Esophagus squamous epithelium (tissue), 4 donors: Measurements from ENCODE around the gene LAMTOR4.

ENCODE experiments used
- POLR2A ChIP-seq, 4 donors: fragments of 450-650 bp; IDR thresholded peaks; one replicate each; pipeline ENCODE4 v1.6.1; 2017; ENCODE audit warnings: antibody characterized with exemption in 4 of 4, mild to moderate bottlenecking in 4 of 4, moderate library complexity in 3 of 4
- TF ChIP-seq, protein P1 (sequence below), 6 experiments: fragments of 450-650 bp in 4 of 6; fragments of 200-600 bp in 2 of 6; sonication (generic) in 2 of 6; IDR thresholded peaks; one replicate each; pipeline ENCODE4 v1.5.1; 2016 to 2019; ENCODE audit warnings: antibody characterized with exemption in 6 of 6, mild to moderate bottlenecking in 4 of 6, moderate library complexity in 4 of 6

DNA sequence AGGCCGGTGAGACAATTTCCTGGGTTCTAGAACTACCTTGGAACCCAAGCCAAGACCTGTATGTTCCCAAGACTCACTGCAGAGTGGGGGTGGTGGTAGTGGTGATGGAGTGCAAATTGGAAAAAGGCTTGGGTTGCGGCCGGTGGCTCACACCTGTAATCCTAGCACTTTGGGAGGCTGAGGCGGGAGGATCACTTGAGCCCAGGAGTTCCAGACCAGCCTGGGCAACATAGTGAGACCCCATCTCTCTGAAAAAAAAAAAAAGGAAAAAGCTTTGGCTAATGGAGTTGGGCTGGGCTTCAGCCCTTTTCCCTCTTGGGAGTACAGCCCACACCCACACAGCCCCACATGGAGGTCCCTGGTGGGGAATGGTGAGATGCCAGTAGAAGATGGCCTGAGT lies 43.2 kb upstream of the LAMTOR4 start:
- TF ChIP-seq, protein P1, sequence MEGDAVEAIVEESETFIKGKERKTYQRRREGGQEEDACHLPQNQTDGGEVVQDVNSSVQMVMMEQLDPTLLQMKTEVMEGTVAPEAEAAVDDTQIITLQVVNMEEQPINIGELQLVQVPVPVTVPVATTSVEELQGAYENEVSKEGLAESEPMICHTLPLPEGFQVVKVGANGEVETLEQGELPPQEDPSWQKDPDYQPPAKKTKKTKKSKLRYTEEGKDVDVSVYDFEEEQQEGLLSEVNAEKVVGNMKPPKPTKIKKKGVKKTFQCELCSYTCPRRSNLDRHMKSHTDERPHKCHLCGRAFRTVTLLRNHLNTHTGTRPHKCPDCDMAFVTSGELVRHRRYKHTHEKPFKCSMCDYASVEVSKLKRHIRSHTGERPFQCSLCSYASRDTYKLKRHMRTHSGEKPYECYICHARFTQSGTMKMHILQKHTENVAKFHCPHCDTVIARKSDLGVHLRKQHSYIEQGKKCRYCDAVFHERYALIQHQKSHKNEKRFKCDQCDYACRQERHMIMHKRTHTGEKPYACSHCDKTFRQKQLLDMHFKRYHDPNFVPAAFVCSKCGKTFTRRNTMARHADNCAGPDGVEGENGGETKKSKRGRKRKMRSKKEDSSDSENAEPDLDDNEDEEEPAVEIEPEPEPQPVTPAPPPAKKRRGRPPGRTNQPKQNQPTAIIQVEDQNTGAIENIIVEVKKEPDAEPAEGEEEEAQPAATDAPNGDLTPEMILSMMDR (IDR thresholded peaks at IDR 0.05) = no peak
- no peak for TF ChIP-seq POLR2A (IDR thresholded peaks at IDR 0.05)
